HepG2 (cell line): Measurements from ENCODE around the gene PIK3R3.

Experiments used
- HDAC2 ChIP-seq: sonication (generic); formaldehyde crosslinking; IDR thresholded peaks from 2 replicates; pipeline ENCODE4 v1.4.0; 2020; ENCODE audit warnings: missing genetic modification reagents
- KLF11 ChIP-seq: IDR thresholded peaks from 2 replicates; pipeline ENCODE4 v1.6.1; 2016; ENCODE audit warnings: missing compliant biosample characterization
- RAD21 ChIP-seq: fragments of 450-650 bp; formaldehyde crosslinking; IDR thresholded peaks from 2 replicates; pipeline ENCODE4 v1.5.0; 2020; ENCODE audit warnings: mild to moderate bottlenecking
- TAF1 ChIP-seq: sonication (generic); formaldehyde crosslinking; IDR thresholded peaks from 2 replicates; pipeline ENCODE4 v1.4.0; 2020; ENCODE audit warnings: missing genetic modification reagents
- TOE1 ChIP-seq: sonication (generic); formaldehyde crosslinking; IDR thresholded peaks from 2 replicates; pipeline ENCODE4 v1.4.0; 2020; ENCODE audit warnings: mild to moderate bottlenecking, missing genetic modification reagents
- ZBTB40 ChIP-seq, 2 experiments: fragments of 450-650 bp in 1 of 2; sonication (generic) in 1 of 2; formaldehyde crosslinking in 1 of 2; IDR thresholded peaks; 2 replicates each; pipeline versions ENCODE4 v1.6.1 to v1.8.0; 2016 to 2022; ENCODE audit warnings: antibody characterized with exemption in 1 of 2, mild to moderate bottlenecking in 1 of 2, missing genetic modification reagents in 1 of 2
- TF ChIP-seq, protein P1 (sequence below): sonication (generic); formaldehyde crosslinking; IDR thresholded peaks from 2 replicates; pipeline ENCODE4 v1.5.0; 2020; ENCODE audit warnings: mild to moderate bottlenecking, missing genetic modification reagents, moderate library complexity

- TF ChIP-seq, protein P1, sequence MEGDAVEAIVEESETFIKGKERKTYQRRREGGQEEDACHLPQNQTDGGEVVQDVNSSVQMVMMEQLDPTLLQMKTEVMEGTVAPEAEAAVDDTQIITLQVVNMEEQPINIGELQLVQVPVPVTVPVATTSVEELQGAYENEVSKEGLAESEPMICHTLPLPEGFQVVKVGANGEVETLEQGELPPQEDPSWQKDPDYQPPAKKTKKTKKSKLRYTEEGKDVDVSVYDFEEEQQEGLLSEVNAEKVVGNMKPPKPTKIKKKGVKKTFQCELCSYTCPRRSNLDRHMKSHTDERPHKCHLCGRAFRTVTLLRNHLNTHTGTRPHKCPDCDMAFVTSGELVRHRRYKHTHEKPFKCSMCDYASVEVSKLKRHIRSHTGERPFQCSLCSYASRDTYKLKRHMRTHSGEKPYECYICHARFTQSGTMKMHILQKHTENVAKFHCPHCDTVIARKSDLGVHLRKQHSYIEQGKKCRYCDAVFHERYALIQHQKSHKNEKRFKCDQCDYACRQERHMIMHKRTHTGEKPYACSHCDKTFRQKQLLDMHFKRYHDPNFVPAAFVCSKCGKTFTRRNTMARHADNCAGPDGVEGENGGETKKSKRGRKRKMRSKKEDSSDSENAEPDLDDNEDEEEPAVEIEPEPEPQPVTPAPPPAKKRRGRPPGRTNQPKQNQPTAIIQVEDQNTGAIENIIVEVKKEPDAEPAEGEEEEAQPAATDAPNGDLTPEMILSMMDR (CRISPR knock-in tag): no peak
- TF ChIP-seq KLF11 (CRISPR knock-in tag) (no peak), RAD21 (CRISPR knock-in tag) (no peak), ZBTB40 (IDR thresholded peaks at IDR 0.05) (no peak), ZBTB40 (CRISPR knock-in tag; IDR thresholded peaks at IDR 0.05) (no peak), TOE1 (no peak), HDAC2 (CRISPR knock-in tag) (no peak), TAF1 (CRISPR knock-in tag) (no peak)
Observed at GRCh38 chr1:46061146-46061545, 71.3 kb downstream of the PIK3R3 start.
